OCI-LY7 (cell line): ENCODE results near the gene EEIG1. TPM values are rescaled to one million over a fixed set of nuclear protein-coding genes. Genes with fewer than 3 reads are reported as not detected.

Experiments used
- BruUV-seq: library from RNA; stranded (reverse); fragments of 400-500 nt; replicated peaks from 2 replicates; lab custom pipeline; 2021; lab: Mats Ljungman, UMichigan
- CTCF ChIA-PET: fragments of 300-600 bp; sonication (Branson Sonifier 250); formaldehyde crosslinking; loops from one replicate; lab custom pipeline; 2022; ENCODE audit warnings: antibody characterized with exemption; ENCODE audit not compliant: unreplicated experiment; lab: Charles Lee
- POLR2A ChIA-PET: fragments of 300-600 bp; sonication (Branson Sonifier 250); formaldehyde crosslinking; loops from one replicate; lab custom pipeline; 2022; ENCODE audit warnings: antibody characterized with exemption; lab: Charles Lee
- DNase-seq: peaks from one replicate; pipeline ENCODE4 v3.0.0-alpha.2; 2015; ENCODE audit warnings: low spot score
- H2AFZ ChIP-seq: fragments of 200-600 bp; sonication (generic), shearing (Covaris generic); 2 replicates; pipeline ENCODE4 v1.6.1; 2014; ENCODE audit warnings: mild to moderate bottlenecking, antibody characterized with exemption, low read length, moderate library complexity
- H3K27ac ChIP-seq: fragments of 200-600 bp; sonication (generic); 2 replicates; pipeline ENCODE4 v1.5.1; 2014; ENCODE audit warnings: mixed run types, low read depth, mild to moderate bottlenecking, moderate library complexity, low read length, inconsistent platforms; ENCODE audit not compliant: poor library complexity, severe bottlenecking
- H3K36me3 ChIP-seq: fragments of 200-600 bp; sonication (generic); 2 replicates; pipeline ENCODE4 v1.6.1; 2014; ENCODE audit warnings: mild to moderate bottlenecking, antibody characterized with exemption, low read length, moderate library complexity, mixed read lengths; ENCODE audit not compliant: insufficient read depth
- H3K4me1 ChIP-seq: fragments of 200-600 bp; sonication (generic); 2 replicates; pipeline ENCODE4 v1.5.1; 2014; ENCODE audit warnings: mild to moderate bottlenecking, low read length; ENCODE audit not compliant: insufficient read depth, poor library complexity, severe bottlenecking
- H3K4me2 ChIP-seq: fragments of 200-600 bp; sonication (generic); 2 replicates; pipeline ENCODE4 v1.6.1; 2014; ENCODE audit warnings: mild to moderate bottlenecking, low read length
- H3K4me3 ChIP-seq: fragments of 200-600 bp; sonication (generic); 2 replicates; pipeline ENCODE4 v1.5.1; 2014; ENCODE audit warnings: mild to moderate bottlenecking, low read depth, low read length; ENCODE audit not compliant: poor library complexity, severe bottlenecking
- H3K79me2 ChIP-seq: fragments of 200-600 bp; sonication (generic); 2 replicates; pipeline ENCODE4 v1.6.1; 2016; ENCODE audit warnings: low read depth, mild to moderate bottlenecking, low read length, moderate library complexity, mixed read lengths; ENCODE audit not compliant: insufficient read depth
- H3K9me2 ChIP-seq: fragments of 200-600 bp; sonication (generic); 2 replicates; pipeline ENCODE4 v1.6.1; 2016; ENCODE audit warnings: mild to moderate bottlenecking, low read length, mixed read lengths; ENCODE audit not compliant: insufficient read depth
- H3K9me3 ChIP-seq: fragments of 200-600 bp; sonication (generic); 2 replicates; pipeline ENCODE4 v1.6.1; 2014; ENCODE audit warnings: mild to moderate bottlenecking, mixed run types, low read length, mixed read lengths
- H4K20me1 ChIP-seq: fragments of 200-600 bp; sonication (generic); 2 replicates; pipeline ENCODE4 v1.6.1; 2014; ENCODE audit warnings: mild to moderate bottlenecking, antibody characterized with exemption, low read length, moderate library complexity, mixed read lengths; ENCODE audit not compliant: insufficient read depth
- CTCF ChIP-seq: fragments of 200-600 bp; sonication (generic); conservative IDR thresholded peaks from 2 replicates; pipeline ENCODE4 v1.5.1; 2014; ENCODE audit warnings: mild to moderate bottlenecking, antibody characterized with exemption, low read length, moderate library complexity, mixed read lengths
- EZH2phosphoT487 ChIP-seq: fragments of 200-600 bp; sonication (generic); IDR thresholded peaks from 2 replicates; pipeline ENCODE4 v1.6.1; 2018; ENCODE audit warnings: low read depth, borderline replicate concordance, mild to moderate bottlenecking, mixed run types, antibody characterized with exemption, low read length, moderate library complexity, mixed read lengths
- intact Hi-C: fragments of 100-400 bp; cut with micrococcal nuclease; formaldehyde crosslinking; loops from one replicate; pipeline ENCODE4 v1.10.0; 2022; ENCODE audit not compliant: unreplicated experiment
- total RNA-seq, 2 experiments: library from RNA; depleted of rRNA in 1 of 2; stranded (reverse); fragments of >200 nt in 1 of 2; shearing (Covaris generic) in 1 of 2; gene quantifications; 2 replicates each; pipeline ENCODE4 v1.2.3, GENCODE V29; 2014 to 2022

EEIG1 gene
- total RNA-seq, 2 experiments from 2014 or later: 25.8 to 60.1 TPM

- Histone ChIP-seq H3K79me2 (peaks cover 23% of the 10 kb centered on the region; the same call in 1 of the 2 replicates), H3K4me1 (peaks cover 31% of the 10 kb centered on the region), H3K9me2 (no peaks in the 10 kb centered on the region), H3K4me2 (peak overlapping the region; percentile 71), H4K20me1 (peaks cover 10% of the 10 kb centered on the region; the same call in 1 of the 2 replicates), H3K4me3 (peak overlapping the region; percentile 81), H3K9me3 (no peaks in the 10 kb centered on the region), H3K27ac (no peak overlapping the region), H3K36me3 (peaks cover 33% of the 10 kb centered on the region), H2AFZ (no peak overlapping the region)
- TF ChIP-seq CTCF (no peak), EZH2phosphoT487 (no peak)
- CTCF ChIA-PET: no interaction called here
- intact Hi-C loops: no loop called here
- no TSS peak for BruUV-seq
- no peak for DNase-seq
- POLR2A ChIA-PET: interaction anchor here (1.0 to 1.1 kb wide), 2 partner anchors 22 to 94 kb away, joined by 3 read pairs; no protein-coding TSS in a partner anchor
Observed at GRCh38 chr9:127936347-127936852, 44.4 kb downstream of the EEIG1 start.

GRCh38 chr9:127935765-127936221 lies 45.0 kb downstream of the EEIG1 start:
- CTCF ChIA-PET: no interaction called here
- peak overlapping the region; percentile 81 for H3K4me3 ChIP-seq

More at GRCh38 chr9:127935765-127936221, 45.0 kb downstream of the EEIG1 start:
- peaks cover 23% of the 10 kb centered on the region; the same call in 1 of the 2 replicates for H3K79me2 ChIP-seq
- H3K36me3 ChIP-seq: peaks cover 27% of the 10 kb centered on the region
- no peaks in the 10 kb centered on the region for H3K9me2 ChIP-seq
- BruUV-seq: no TSS peak
- H4K20me1 ChIP-seq: peaks cover 10% of the 10 kb centered on the region; the same call in 1 of the 2 replicates
- TF ChIP-seq EZH2phosphoT487 (no peak), CTCF (no peak)
- peak overlapping the region; percentile 71 for H3K4me2 ChIP-seq
- no peak for DNase-seq
- no peak overlapping the region for H3K27ac ChIP-seq
- intact Hi-C loops: no loop called here
- no peaks in the 10 kb centered on the region for H3K9me3 ChIP-seq
- H3K4me1 ChIP-seq: peaks cover 37% of the 10 kb centered on the region
- no peak overlapping the region for H2AFZ ChIP-seq
- POLR2A ChIA-PET: no interaction called here
